Measurements from ENCODE around the gene ABHD17A. TPM values are rescaled to one million over a fixed set of nuclear protein-coding genes. Genes with fewer than 3 reads are reported as not detected.

The ABHD17A gene
- polyA plus RNA-seq, 3 donors = 69.8 to 96.1 (median 79.0) TPM

DNA sequence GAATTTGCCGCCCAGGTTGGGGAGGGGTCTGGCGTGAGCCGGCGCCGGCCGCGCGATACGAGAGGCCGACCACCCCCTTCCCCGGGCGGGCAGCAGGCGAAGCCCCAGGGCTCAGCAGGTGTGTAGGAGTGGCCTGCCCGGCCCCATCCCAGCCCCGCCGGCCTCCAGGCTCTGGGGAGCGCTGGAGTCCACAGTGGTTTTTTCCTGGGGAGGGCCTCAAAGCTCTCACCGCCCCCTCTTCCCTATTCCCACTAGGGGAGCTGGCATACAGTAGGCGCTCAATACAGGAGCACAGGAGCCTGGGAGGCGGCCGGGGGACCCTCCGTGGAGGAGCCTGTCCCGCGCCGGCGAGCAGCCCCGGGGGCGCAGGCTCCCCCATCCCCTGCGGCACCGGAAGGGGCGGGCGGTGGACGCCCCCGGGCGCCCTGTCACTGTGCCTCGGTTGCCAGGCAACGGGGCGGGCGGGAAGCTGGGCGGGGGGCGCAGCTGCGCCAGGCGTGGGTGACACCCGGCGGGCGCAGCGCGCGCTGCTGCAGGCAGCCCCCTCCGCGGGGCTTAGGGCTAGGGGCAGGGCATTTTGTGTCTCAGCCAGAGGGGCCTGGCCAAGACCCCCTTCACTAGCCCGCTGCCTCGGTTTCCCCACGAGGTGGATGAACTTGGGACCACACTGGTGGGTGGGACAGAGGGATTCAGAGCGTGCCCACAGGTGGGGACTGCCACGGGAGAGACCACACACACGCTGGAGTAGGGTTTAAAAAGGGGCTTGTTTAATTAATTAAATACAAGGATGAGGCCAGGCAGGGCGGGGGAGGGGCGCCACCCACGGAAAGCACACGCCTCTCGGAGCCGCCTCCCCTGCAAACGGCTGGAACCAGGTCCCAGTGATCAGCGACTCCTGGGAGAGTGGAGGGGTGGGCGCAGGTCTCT, 33.4 kb downstream of the ABHD17A start:
- no peaks in the 10 kb centered on the region for H3K27me3 ChIP-seq (ENCODE audit: control insufficient read depth in 2 of 2, insufficient read depth in 2 of 2, low read length in 2 of 2)
- peaks cover 2 to 9% (median 7%) of the 10 kb centered on the region in 3 donors for H3K27me3 Mint-ChIP-seq (ENCODE audit: low read depth in 3 of 3)
- H3K9me3 ChIP-seq (replicated peaks in 1 of 2; ENCODE audit: control insufficient read depth in 1 of 2, insufficient read depth in 1 of 2, low read length in 2 of 2) = no peaks in the 10 kb centered on the region
- 8% methylated on average over 53 of the region's 66 CpGs for WGBS (ENCODE audit: insufficient coverage)
- H3K79me2 ChIP-seq (ENCODE audit: insufficient read depth, low read length) = peaks cover 73% of the 10 kb centered on the region
- no peaks in the 10 kb centered on the region for H3K9me3 Mint-ChIP-seq
- peak overlapping the region; percentile 13 for H3K4me2 ChIP-seq (replicated peaks; ENCODE audit: extremely low read depth, low read length, poor library complexity, severe bottlenecking)
- H3K4me1 Mint-ChIP-seq = peaks cover 46% of the 10 kb centered on the region
- H3K27ac ChIP-seq (ENCODE audit: low read depth in 1 of 2, low read length in 2 of 2) = no peak overlapping the region
- DNase-seq = peak in 1 of 3 donors; percentile 7
- peaks cover 0 to 2% of the 10 kb centered on the region in 2 donors for H3K36me3 ChIP-seq (replicated peaks in 1 of 2; ENCODE audit: control insufficient read depth in 1 of 2, insufficient read depth in 2 of 2, low read length in 2 of 2)
- peaks cover 71% of the 10 kb centered on the region for H4K20me1 ChIP-seq (ENCODE audit: insufficient read depth, low read length)
- TF ChIP-seq, protein P1, sequence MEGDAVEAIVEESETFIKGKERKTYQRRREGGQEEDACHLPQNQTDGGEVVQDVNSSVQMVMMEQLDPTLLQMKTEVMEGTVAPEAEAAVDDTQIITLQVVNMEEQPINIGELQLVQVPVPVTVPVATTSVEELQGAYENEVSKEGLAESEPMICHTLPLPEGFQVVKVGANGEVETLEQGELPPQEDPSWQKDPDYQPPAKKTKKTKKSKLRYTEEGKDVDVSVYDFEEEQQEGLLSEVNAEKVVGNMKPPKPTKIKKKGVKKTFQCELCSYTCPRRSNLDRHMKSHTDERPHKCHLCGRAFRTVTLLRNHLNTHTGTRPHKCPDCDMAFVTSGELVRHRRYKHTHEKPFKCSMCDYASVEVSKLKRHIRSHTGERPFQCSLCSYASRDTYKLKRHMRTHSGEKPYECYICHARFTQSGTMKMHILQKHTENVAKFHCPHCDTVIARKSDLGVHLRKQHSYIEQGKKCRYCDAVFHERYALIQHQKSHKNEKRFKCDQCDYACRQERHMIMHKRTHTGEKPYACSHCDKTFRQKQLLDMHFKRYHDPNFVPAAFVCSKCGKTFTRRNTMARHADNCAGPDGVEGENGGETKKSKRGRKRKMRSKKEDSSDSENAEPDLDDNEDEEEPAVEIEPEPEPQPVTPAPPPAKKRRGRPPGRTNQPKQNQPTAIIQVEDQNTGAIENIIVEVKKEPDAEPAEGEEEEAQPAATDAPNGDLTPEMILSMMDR (IDR thresholded peaks at IDR 0.05) = no peak
- H3K4me3 Mint-ChIP-seq = peak overlapping the region in 1 of 2 donors; percentile 42
- H3K36me3 Mint-ChIP-seq = peaks cover 2 to 12% of the 10 kb centered on the region in 2 donors
- peak overlapping the region in 1 of 7 donors; percentile 61 for H3K27ac Mint-ChIP-seq
- intact Hi-C loops (cut with micrococcal nuclease) = no loop called here
- no peak overlapping the region for H3K4me3 ChIP-seq (replicated peaks in 1 of 3; ENCODE audit: low read depth in 2 of 3, low read length in 3 of 3)
- H3K4me1 ChIP-seq (ENCODE audit: control insufficient read depth in 1 of 2, insufficient read depth in 2 of 2, low read length in 2 of 2) = peaks cover 54 to 70% of the 10 kb centered on the region in 2 donors
- H2AFZ ChIP-seq (ENCODE audit: insufficient read depth, low read depth, low read length, poor library complexity, severe bottlenecking) = no peak overlapping the region
- no peak overlapping the region for H3K9ac ChIP-seq (ENCODE audit: insufficient read depth, low read length, poor library complexity, severe bottlenecking)

- Histone ChIP-seq H3K36me3 (replicated peaks in 1 of 2; ENCODE audit: control insufficient read depth in 1 of 2, insufficient read depth in 2 of 2, low read length in 2 of 2) (peaks cover 1 to 2% of the 10 kb centered on the region in 2 donors), H3K4me1 (ENCODE audit: control insufficient read depth in 1 of 2, insufficient read depth in 2 of 2, low read length in 2 of 2) (peaks cover 57 to 72% of the 10 kb centered on the region in 2 donors), H3K27me3 (ENCODE audit: control insufficient read depth in 2 of 2, insufficient read depth in 2 of 2, low read length in 2 of 2) (no peaks in the 10 kb centered on the region), H3K4me2 (replicated peaks; ENCODE audit: extremely low read depth, low read length, poor library complexity, severe bottlenecking) (no peak overlapping the region), H4K20me1 (ENCODE audit: insufficient read depth, low read length) (peaks cover 75% of the 10 kb centered on the region), H2AFZ (ENCODE audit: insufficient read depth, low read depth, low read length, poor library complexity, severe bottlenecking) (no peak overlapping the region), H3K4me3 (replicated peaks in 1 of 3; ENCODE audit: low read depth in 2 of 3, low read length in 3 of 3) (no peak overlapping the region), H3K27ac (ENCODE audit: low read depth in 1 of 2, low read length in 2 of 2) (no peak overlapping the region), H3K9ac (ENCODE audit: insufficient read depth, low read length, poor library complexity, severe bottlenecking) (no peak overlapping the region), H3K79me2 (ENCODE audit: insufficient read depth, low read length) (peaks cover 73% of the 10 kb centered on the region), H3K9me3 (replicated peaks in 1 of 2; ENCODE audit: control insufficient read depth in 1 of 2, insufficient read depth in 1 of 2, low read length in 2 of 2) (no peaks in the 10 kb centered on the region)
- Mint-ChIP-seq H3K4me1 (peaks cover 55% of the 10 kb centered on the region), H3K36me3 (peaks cover 2 to 17% of the 10 kb centered on the region in 2 donors), H3K27me3 (ENCODE audit: low read depth in 3 of 3) (peaks cover 2 to 9% (median 7%) of the 10 kb centered on the region in 3 donors), H3K4me3 (peak overlapping the region in 1 of 2 donors; percentile 39), H3K27ac (peak overlapping the region in 4 of 7 donors; percentile 32 to 61 (median 48)), H3K9me3 (no peaks in the 10 kb centered on the region)
- intact Hi-C loops (cut with micrococcal nuclease) = no loop called here
- WGBS (ENCODE audit: insufficient coverage) = 77% methylated on average over 28 of the region's 31 CpGs
- TF ChIP-seq, protein P1 (IDR thresholded peaks at IDR 0.05) = no peak
- DNase-seq = no peak
Measured at GRCh38 chr19:1850809-1851653, 34.3 kb downstream of the ABHD17A start.

Data from CD14-positive monocyte (primary cell).